Endothelial cell of umbilical vein (primary cell): Measurements from ENCODE around the gene IGFBP4. TPM values are rescaled to one million over a fixed set of nuclear protein-coding genes. Genes with fewer than 3 reads are reported as not detected.

Experiments used
- BruUV-seq: library from RNA; stranded (reverse); fragments of 400-500 nt; replicated peaks from 2 replicates; lab custom pipeline; 2021; lab: Mats Ljungman, UMichigan
- CTCF ChIA-PET: fragments of 300-600, 350-600 bp; sonication (Branson Sonifier 250); formaldehyde crosslinking; loops from one replicate; lab custom pipeline; 2021; ENCODE audit warnings: antibody characterized with exemption, inconsistent platforms; lab: Charles Lee
- POLR2A ChIA-PET: fragments of 300-600, 350-600 bp; sonication (Branson Sonifier 250); formaldehyde crosslinking; loops from one replicate; lab custom pipeline; 2021; ENCODE audit warnings: antibody characterized with exemption, inconsistent platforms; lab: Charles Lee
- DNase-seq: peaks from one replicate; pipeline ENCODE4 v3.0.0-alpha.2; 2011; ENCODE audit warnings: low read depth, low spot score
- FAIRE-seq: peaks from 2 replicates; lab custom pipeline; 2011; peaks lifted over from hg19 to GRCh38; lab: Jason Lieb, UNC
- H2AFZ ChIP-seq: 2 replicates; pipeline ENCODE4 v1.6.0; 2012; ENCODE audit warnings: low read depth, low read length, control low read depth, inconsistent platforms
- H3K27ac ChIP-seq: 2 replicates; pipeline ENCODE4 v1.5.1; 2011; ENCODE audit warnings: low read depth, mild to moderate bottlenecking, control low read depth, low read length, moderate library complexity; ENCODE audit not compliant: insufficient read depth
- H3K27me3 ChIP-seq, 2 experiments: 2 replicates each; pipeline versions ENCODE4 v1.6.0 to v1.6.1; 2011; ENCODE audit warnings: low read length in 2 of 2, mixed read lengths in 1 of 2; ENCODE audit not compliant: control insufficient read depth in 2 of 2, insufficient read depth in 2 of 2
- H3K36me3 ChIP-seq, 2 experiments: 2 replicates in 1 of 2; 3 replicates in 1 of 2; pipeline ENCODE4 v1.5.1; 2011; ENCODE audit warnings: low read length in 2 of 2, mild to moderate bottlenecking in 1 of 2, moderate library complexity in 1 of 2; ENCODE audit not compliant: control insufficient read depth in 2 of 2, insufficient read depth in 2 of 2; ENCODE audit errors: extremely low read depth in 1 of 2
- H3K4me1 ChIP-seq: 3 replicates; pipeline ENCODE4 v1.5.1; 2011; ENCODE audit warnings: mild to moderate bottlenecking, low read length; ENCODE audit not compliant: control insufficient read depth, insufficient read depth; ENCODE audit errors: extremely low read depth
- H3K4me2 ChIP-seq: 2 replicates; pipeline ENCODE4 v1.6.1; 2011; ENCODE audit warnings: low read length, control low read depth, mixed read lengths; ENCODE audit not compliant: insufficient read depth
- H3K4me3 ChIP-seq, 3 experiments: fragments of 200-600 bp in 1 of 3; sonication (generic), shearing (Covaris generic) in 1 of 3; replicated peaks in 1 of 3; 2 replicates each; pipeline ENCODE4 v1.5.1; 2011 to 2016; ENCODE audit warnings: control low read depth in 3 of 3, low read length in 3 of 3, mild to moderate bottlenecking in 2 of 3, inconsistent platforms in 1 of 3, low read depth in 1 of 3, moderate library complexity in 1 of 3; ENCODE audit not compliant: insufficient read depth in 1 of 3
- H3K79me2 ChIP-seq: 2 replicates; pipeline ENCODE4 v1.6.0; 2012; ENCODE audit warnings: low read length, inconsistent platforms; ENCODE audit not compliant: control insufficient read depth, insufficient read depth
- H3K9ac ChIP-seq: replicated peaks from 2 replicates; pipeline ENCODE3; 2011; ENCODE audit warnings: low read length, control low read depth; ENCODE audit not compliant: insufficient read depth; ENCODE audit errors: extremely low read depth
- H3K9me1 ChIP-seq: replicated peaks from 3 replicates; pipeline ENCODE4 v1.6.0; 2011; ENCODE audit warnings: mild to moderate bottlenecking, low read length; ENCODE audit not compliant: control insufficient read depth, insufficient read depth; ENCODE audit errors: extremely low read depth
- H3K9me3 ChIP-seq: replicated peaks from 2 replicates; pipeline ENCODE4 v1.5.1; 2012; ENCODE audit warnings: low read length, inconsistent platforms; ENCODE audit not compliant: control insufficient read depth, insufficient read depth
- H4K20me1 ChIP-seq: replicated peaks from 2 replicates; pipeline ENCODE3; 2011; ENCODE audit warnings: mild to moderate bottlenecking, low read length; ENCODE audit not compliant: control insufficient read depth, insufficient read depth; ENCODE audit errors: extremely low read depth
- EZH2 ChIP-seq: IDR thresholded peaks from 2 replicates; pipeline ENCODE4 v1.6.1; 2012; ENCODE audit warnings: borderline replicate concordance, low read depth, mild to moderate bottlenecking, moderate library complexity, low read length, inconsistent platforms; ENCODE audit not compliant: severe bottlenecking
- FOS ChIP-seq: IDR thresholded peaks from 2 replicates; pipeline ENCODE4 v1.6.1; 2011; ENCODE audit warnings: mild to moderate bottlenecking, low read length, moderate library complexity, borderline replicate concordance; ENCODE audit not compliant: insufficient read depth
- GATA2 ChIP-seq: IDR thresholded peaks from 2 replicates; pipeline ENCODE4 v1.7.0; 2011; ENCODE audit warnings: low read depth, mild to moderate bottlenecking, moderate library complexity, mixed read lengths, low read length; ENCODE audit not compliant: insufficient read length, insufficient read depth
- JUN ChIP-seq: IDR thresholded peaks from 2 replicates; pipeline ENCODE4 v1.6.1; 2011; ENCODE audit warnings: borderline replicate concordance, low read depth; ENCODE audit not compliant: insufficient read length, insufficient read depth
- MYC ChIP-seq: IDR thresholded peaks from one replicate; pipeline ENCODE4 v1.6.1; 2011; ENCODE audit warnings: mild to moderate bottlenecking, low read depth, low read length
- POLR2A ChIP-seq: IDR thresholded peaks from 2 replicates; pipeline ENCODE4 v1.6.1; 2012; ENCODE audit warnings: low read depth, mild to moderate bottlenecking, control low read depth, low read length
- POLR2AphosphoS5 ChIP-seq: IDR thresholded peaks from 2 replicates; pipeline ENCODE4 v1.6.1; 2012; ENCODE audit warnings: low read depth, mild to moderate bottlenecking, control low read depth, low read length, moderate library complexity; ENCODE audit not compliant: insufficient read depth
- dilution Hi-C: fragments of 300-500 bp; cut with MboI; formaldehyde crosslinking; loops from one replicate; pipeline ENCODE4 v1.15.0; 2019; ENCODE audit warnings: low sequenced_read_pairs; ENCODE audit not compliant: extremely low pct_ligation_motif_present
- intact Hi-C: fragments of 100-400 bp; cut with micrococcal nuclease; formaldehyde crosslinking; loops from one replicate; pipeline ENCODE4 v1.10.0; 2022
- polyA plus RNA-seq, 4 experiments: library from polyadenylated mRNA; depleted of rRNA in 3 of 4; stranded (reverse) in 3 of 4; unstranded in 1 of 4; fragments of >200 nt; gene quantifications; 2 replicates each; pipeline versions ENCODE4 v1.2.1 to v1.2.3, GENCODE V29; 2011 to 2012; ENCODE audit warnings: missing spikeins in 1 of 4
- total RNA-seq: library from RNA; stranded (reverse); gene quantifications from 2 replicates; pipeline ENCODE4 v1.2.3, GENCODE V29; 2021
- TF ChIP-seq, protein P1 (sequence below), 2 donors: IDR thresholded peaks; 1 replicate in 1 of 2; 2 replicates in 1 of 2; pipeline ENCODE4 v1.5.1; 2011; ENCODE audit warnings: low read length in 2 of 2, mild to moderate bottlenecking in 2 of 2, moderate library complexity in 2 of 2, control low read depth in 1 of 2, inconsistent platforms in 1 of 2, low read depth in 1 of 2; ENCODE audit not compliant: insufficient read depth in 1 of 2; ENCODE audit errors: extremely low read depth in 1 of 2
- TF ChIP-seq, protein P2 (sequence below): IDR thresholded peaks from 2 replicates; pipeline ENCODE4 v1.6.1; 2011; ENCODE audit not compliant: insufficient read depth, insufficient read length

The IGFBP4 gene
- total and polyA plus RNA-seq, 2 donors (not counting 3 experiments of a cell fraction or from before 2014, with no cell fraction given), result 377 to 618 TPM

DNA sequence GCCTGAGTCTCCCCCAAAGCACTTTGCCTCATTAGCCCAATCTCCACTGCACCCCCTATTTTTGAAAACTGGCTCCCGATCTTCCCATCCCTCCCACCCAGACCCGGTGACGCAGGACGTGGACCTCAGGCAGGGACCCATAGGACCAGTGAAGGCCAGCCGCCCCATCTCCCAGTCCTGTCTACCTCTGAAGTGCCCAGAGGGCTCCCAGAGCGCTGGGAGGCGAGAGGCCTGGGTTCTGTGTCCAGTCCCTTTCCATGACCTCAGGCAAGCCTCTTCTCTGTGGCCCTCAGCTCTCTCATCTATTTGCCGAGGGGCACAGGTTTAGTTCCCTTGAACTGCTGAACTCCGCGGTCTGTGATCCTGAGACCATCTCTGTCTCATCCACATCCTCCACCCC lies 57.5 kb downstream of the IGFBP4 start:
- DNase-seq (no peak), FAIRE-seq (no peak)
- Histone ChIP-seq H3K4me3 (no peak overlapping the region), H3K9me1 (no peaks in the 10 kb centered on the region), H3K27ac (no peak overlapping the region), H3K36me3 (no peaks in the 10 kb centered on the region), H3K9ac (no peak overlapping the region), H3K4me2 (no peak overlapping the region), H3K27me3 (peaks cover 0 to 10% of the 10 kb centered on the region in 2 experiments), H4K20me1 (no peaks in the 10 kb centered on the region), H3K9me3 (no peaks in the 10 kb centered on the region), H3K79me2 (no peaks in the 10 kb centered on the region), H2AFZ (no peak overlapping the region), H3K4me1 (peaks cover 7% of the 10 kb centered on the region)
- ChIA-PET POLR2A (no interaction called here), CTCF (interaction anchor here (1.9 kb wide), 2 partner anchors 32 to 33 kb away, joined by 8 to 21 read pairs; no protein-coding TSS in a partner anchor)
- intact Hi-C loops (no loop called here), dilution Hi-C loops (no loop called here)
- TF ChIP-seq, protein P1, sequence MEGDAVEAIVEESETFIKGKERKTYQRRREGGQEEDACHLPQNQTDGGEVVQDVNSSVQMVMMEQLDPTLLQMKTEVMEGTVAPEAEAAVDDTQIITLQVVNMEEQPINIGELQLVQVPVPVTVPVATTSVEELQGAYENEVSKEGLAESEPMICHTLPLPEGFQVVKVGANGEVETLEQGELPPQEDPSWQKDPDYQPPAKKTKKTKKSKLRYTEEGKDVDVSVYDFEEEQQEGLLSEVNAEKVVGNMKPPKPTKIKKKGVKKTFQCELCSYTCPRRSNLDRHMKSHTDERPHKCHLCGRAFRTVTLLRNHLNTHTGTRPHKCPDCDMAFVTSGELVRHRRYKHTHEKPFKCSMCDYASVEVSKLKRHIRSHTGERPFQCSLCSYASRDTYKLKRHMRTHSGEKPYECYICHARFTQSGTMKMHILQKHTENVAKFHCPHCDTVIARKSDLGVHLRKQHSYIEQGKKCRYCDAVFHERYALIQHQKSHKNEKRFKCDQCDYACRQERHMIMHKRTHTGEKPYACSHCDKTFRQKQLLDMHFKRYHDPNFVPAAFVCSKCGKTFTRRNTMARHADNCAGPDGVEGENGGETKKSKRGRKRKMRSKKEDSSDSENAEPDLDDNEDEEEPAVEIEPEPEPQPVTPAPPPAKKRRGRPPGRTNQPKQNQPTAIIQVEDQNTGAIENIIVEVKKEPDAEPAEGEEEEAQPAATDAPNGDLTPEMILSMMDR (IDR thresholded peaks at IDR 0.05; ENCODE audit: extremely low read depth in 1 of 2, insufficient read depth in 1 of 2, low read depth in 1 of 2, low read length in 2 of 2), result no peak
- TF ChIP-seq, protein P2, sequence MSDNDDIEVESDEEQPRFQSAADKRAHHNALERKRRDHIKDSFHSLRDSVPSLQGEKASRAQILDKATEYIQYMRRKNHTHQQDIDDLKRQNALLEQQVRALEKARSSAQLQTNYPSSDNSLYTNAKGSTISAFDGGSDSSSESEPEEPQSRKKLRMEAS, result no peak
- TF ChIP-seq POLR2AphosphoS5, result no peak
- no peak for TF ChIP-seq JUN
- TF ChIP-seq FOS, result no peak
- no peak for TF ChIP-seq POLR2A
- TF ChIP-seq EZH2, result no peak
- no peak for TF ChIP-seq GATA2
- no peak for TF ChIP-seq MYC
- no TSS peak for BruUV-seq
